Ishikawa (cell line): ENCODE results near the gene ACTN3.

ENCODE experiments used
- CEBPB ChIP-seq: IDR thresholded peaks from 2 replicates; pipeline ENCODE4 v1.6.1; 2012
- CREB1 ChIP-seq: IDR thresholded peaks from 2 replicates; pipeline ENCODE4 v1.6.1; 2012; ENCODE audit warnings: low read depth
- EP300 ChIP-seq: IDR thresholded peaks from 2 replicates; pipeline ENCODE4 v1.6.1; 2012; ENCODE audit warnings: borderline replicate concordance
- MAX ChIP-seq: IDR thresholded peaks from 2 replicates; pipeline ENCODE4 v1.6.1; 2012
- REST ChIP-seq: IDR thresholded peaks from 2 replicates; pipeline ENCODE4 v1.6.1; 2012; ENCODE audit warnings: low read depth, mild to moderate bottlenecking
- TAF1 ChIP-seq: IDR thresholded peaks from 2 replicates; pipeline ENCODE4 v1.6.1; 2012; ENCODE audit warnings: low read depth, mild to moderate bottlenecking
- TCF12 ChIP-seq: IDR thresholded peaks from 2 replicates; pipeline ENCODE4 v1.6.1; 2012; ENCODE audit warnings: low read depth
- YY1 ChIP-seq: IDR thresholded peaks from 2 replicates; pipeline ENCODE4 v1.6.1; 2012; ENCODE audit warnings: low read depth

- TF ChIP-seq TAF1 (peak; percentile 30; the same call in 1 of the 2 replicates), MAX (peak; percentile 100), REST (no peak), YY1 (no peak), EP300 (no peak), CEBPB (no peak), TCF12 (no peak), CREB1 (no peak)
These were observed 21.6 kb downstream of the ACTN3 start, which contains the start of gene CTSF for GRCh38 chr11:66568124-66568916.
